Measurements from ENCODE around the gene SLC37A1.
A peak's percentile ranks its signal among the peaks of the same experiment; 100 is the strongest.

SLC37A1 gene

DNA sequence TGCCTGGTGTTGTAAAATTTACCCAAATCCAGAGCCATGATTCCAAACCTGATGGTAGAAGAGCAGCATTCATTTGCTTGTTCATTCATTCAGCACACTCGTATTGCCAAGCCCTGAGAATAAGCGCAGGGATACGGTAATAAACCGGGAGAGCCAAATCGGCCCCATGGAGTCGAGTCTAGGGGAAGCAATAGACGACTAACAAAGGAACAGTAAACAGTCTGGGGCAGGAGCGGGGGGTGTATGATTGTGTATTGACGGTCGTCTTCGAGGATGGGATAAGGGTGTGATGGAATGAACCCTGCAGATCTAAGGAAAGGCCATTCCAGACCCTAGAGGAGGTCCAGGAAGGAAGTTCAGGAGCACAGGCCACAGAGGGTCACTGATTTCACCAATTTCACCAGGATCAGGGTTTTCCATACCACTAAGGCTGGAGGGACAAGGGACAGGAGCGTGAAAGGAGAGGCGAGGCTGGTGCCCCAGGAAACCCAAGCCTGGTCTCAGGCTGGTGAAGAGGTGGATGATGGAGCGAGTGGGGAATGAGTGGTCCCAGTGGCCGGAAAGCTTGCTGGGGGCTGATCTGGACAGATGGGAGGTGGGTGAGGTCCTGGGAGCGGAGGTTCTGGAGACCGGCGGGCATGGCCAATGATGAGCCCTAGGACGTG, 78.6 kb downstream of the SLC37A1 start:
- no peak for TF ChIP-seq CTCF (conservative IDR thresholded peaks at IDR 0.05; ENCODE audit: low read depth, low read length)
- DNase-seq (ENCODE audit: low read depth) = no peak
- no peak overlapping the region for H3K4me3 ChIP-seq (ENCODE audit: low read length)

GRCh38 chr21:42593007-42593814, 79.6 kb downstream of the SLC37A1 start:
- no peak for DNase-seq (ENCODE audit: low read depth)
- peak; percentile 74 for TF ChIP-seq CTCF (conservative IDR thresholded peaks at IDR 0.05; ENCODE audit: low read depth, low read length)
- H3K4me3 ChIP-seq (ENCODE audit: low read length) = no peak overlapping the region

- no peak for DNase-seq (ENCODE audit: low read depth)
- no peak overlapping the region for H3K4me3 ChIP-seq (ENCODE audit: low read length)
- TF ChIP-seq CTCF (conservative IDR thresholded peaks at IDR 0.05; ENCODE audit: low read depth, low read length) = no peak
Observed at GRCh38 chr21:42594616-42595282, 81.1 kb downstream of the SLC37A1 start.

DNA sequence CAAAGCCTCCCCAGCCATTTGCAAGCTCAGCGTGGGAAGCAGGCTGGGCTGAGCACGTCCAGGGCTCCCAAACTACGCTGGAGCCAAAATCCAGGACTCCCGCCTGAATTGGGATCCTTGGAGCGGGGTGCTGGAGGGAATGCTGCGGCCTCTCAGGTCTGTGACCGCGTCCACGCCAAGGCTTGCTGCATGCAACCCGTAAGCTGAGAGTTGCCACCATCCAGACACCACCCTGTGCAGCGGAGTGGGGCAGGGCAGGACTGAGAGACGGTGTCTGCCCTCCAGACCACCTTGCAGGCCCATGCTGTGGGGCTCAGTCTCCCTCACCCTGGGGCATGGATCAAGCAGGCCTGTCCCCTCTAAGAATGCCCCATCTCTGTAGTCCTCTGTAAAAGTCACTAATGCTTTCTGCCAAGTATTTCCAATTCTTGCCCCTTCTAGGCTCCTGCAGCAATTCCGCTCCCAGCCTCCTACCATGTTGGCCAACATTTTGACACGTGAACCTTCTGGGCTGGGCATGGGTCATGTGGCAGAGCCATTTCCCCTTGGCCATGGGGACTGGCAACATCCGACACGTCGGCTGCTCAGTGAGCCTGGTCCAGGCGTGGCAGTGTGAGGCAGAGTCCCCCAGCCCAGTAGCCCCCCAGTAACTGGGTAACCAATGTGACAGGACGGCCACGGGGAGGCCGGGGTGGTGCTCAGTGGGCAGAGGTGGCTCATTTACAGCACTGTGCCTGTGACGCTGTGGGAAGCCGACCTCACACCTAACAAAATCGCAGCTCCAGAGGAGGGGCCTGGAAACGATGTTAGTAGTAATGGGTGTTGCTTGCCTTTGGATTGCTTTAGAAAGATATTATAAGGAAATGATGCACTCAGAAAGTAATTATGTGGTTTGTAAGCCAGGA, 81.9 kb downstream of the SLC37A1 start:
- no peak overlapping the region for H3K4me3 ChIP-seq (ENCODE audit: low read length)

DNA sequence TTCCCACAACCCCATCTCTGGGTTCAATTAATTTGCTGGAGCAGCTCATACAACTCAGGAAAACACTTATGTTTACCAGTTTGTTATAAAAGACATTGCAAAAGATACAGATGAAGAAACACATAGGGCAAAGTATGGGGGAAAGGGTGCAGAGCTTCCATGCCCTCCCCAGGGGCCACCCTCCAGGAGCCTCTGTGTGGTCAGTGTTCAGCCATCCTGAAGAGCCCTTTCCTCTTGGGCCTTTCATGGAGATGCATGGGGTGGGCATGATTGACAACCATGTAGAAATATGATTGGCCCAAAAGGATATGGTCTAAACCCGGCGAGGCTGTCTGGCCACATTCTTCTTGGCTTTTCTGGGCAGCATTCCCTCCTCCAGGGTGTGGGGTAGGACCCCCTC, 83.0 kb downstream of the SLC37A1 start:
- no peak for TF ChIP-seq CTCF (conservative IDR thresholded peaks at IDR 0.05; ENCODE audit: low read depth, low read length)
- DNase-seq (ENCODE audit: low read depth) = no peak
- no peak overlapping the region for H3K4me3 ChIP-seq (ENCODE audit: low read length)

More for the DNA sequence above, 81.9 kb downstream of the SLC37A1 start:
- DNase-seq (ENCODE audit: low read depth) = no peak
- TF ChIP-seq CTCF (conservative IDR thresholded peaks at IDR 0.05; ENCODE audit: low read depth, low read length) = no peak

DNA sequence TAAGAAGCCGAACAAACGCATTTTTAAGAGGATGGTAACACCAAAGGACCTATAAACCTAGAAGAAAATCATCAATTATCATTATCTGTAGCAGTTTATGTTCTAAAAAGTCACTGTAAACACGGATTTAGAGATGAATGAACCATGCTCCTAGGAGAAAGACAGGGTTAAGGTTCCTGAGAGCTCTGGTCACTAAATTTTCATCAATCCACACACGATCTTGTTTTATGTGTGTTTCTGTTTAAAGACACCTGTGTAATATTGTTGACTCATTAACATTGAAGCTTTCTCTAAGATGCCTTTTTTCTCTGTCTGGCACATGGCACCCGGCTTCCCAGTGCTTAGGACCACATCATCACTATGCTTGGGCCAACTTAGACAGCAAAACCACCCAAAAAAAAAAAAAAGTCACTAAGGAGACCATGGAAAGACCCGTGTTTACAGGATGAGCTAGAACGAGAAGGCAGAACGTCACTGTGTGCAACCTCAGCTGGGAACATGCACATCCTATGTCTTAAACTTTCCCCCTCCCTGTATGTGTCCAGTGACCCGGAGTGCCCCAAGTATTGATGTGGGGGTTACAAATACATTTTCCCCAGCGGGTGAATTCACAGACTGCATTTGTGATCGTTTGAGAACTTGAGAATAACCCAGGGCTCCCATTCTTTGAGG, 84.0 kb downstream of the SLC37A1 start:
- DNase-seq (ENCODE audit: low read depth) = no peak
- TF ChIP-seq CTCF (conservative IDR thresholded peaks at IDR 0.05; ENCODE audit: low read depth, low read length) = no peak

More for the DNA sequence above, 84.0 kb downstream of the SLC37A1 start:
- H3K4me3 ChIP-seq (ENCODE audit: low read length) = no peak overlapping the region

Data from retinal pigment epithelial cell (primary cell).